WTC11 (cell line): Measurements from ENCODE around the gene LPP. TPM values are rescaled to one million over a fixed set of nuclear protein-coding genes. Genes with fewer than 3 reads are reported as not detected.

Experiments used
- ATAC-seq: fragments of 200-7000 bp; cut with Tn5 transposase; 2 replicates; pipeline ENCODE4 v1.10.0; 2021; ENCODE audit warnings: mild to moderate bottlenecking, moderate library complexity
- CTCF ChIA-PET: fragments of 300-600 bp; sonication (Branson Sonifier 250); formaldehyde crosslinking; loops from one replicate; lab custom pipeline; 2021; ENCODE audit warnings: antibody characterized with exemption; lab: Charles Lee
- POLR2A ChIA-PET: fragments of 350-600 bp; sonication (Branson Sonifier 250); formaldehyde crosslinking; loops from one replicate; lab custom pipeline; 2021; ENCODE audit warnings: antibody characterized with exemption; lab: Charles Lee
- DNase-seq: peaks from one replicate; pipeline ENCODE4 v3.0.0; 2021; ENCODE audit warnings: low spot score
- H3K27ac Mint-ChIP-seq: 2 replicates; pipeline ENCODE4 v1.8.0; 2021; ENCODE audit warnings: mixed read lengths
- H3K27me3 Mint-ChIP-seq: 2 replicates; pipeline ENCODE4 v1.8.0; 2021; ENCODE audit warnings: low read depth, mild to moderate bottlenecking, moderate library complexity, mixed read lengths
- H3K36me3 Mint-ChIP-seq: 2 replicates; pipeline ENCODE4 v1.8.0; 2021; ENCODE audit warnings: mixed read lengths
- H3K4me1 Mint-ChIP-seq: 2 replicates; pipeline ENCODE4 v1.8.0; 2022; ENCODE audit warnings: mixed read lengths
- H3K4me3 Mint-ChIP-seq: 2 replicates; pipeline ENCODE4 v1.8.0; 2021; ENCODE audit warnings: mild to moderate bottlenecking, moderate library complexity, mixed read lengths
- H3K9me3 Mint-ChIP-seq: 2 replicates; pipeline ENCODE4 v1.8.0; 2021; ENCODE audit warnings: mixed read lengths
- AFF4 ChIP-seq: sonication (generic); formaldehyde crosslinking; IDR thresholded peaks from 2 replicates; pipeline ENCODE4 v1.8.1; 2023; ENCODE audit warnings: mild to moderate bottlenecking, missing genetic modification reagents, borderline replicate concordance
- ARID4B ChIP-seq: sonication (generic); formaldehyde crosslinking; IDR thresholded peaks from 2 replicates; pipeline ENCODE4 v1.8.0; 2023; ENCODE audit warnings: missing genetic modification reagents, mild to moderate bottlenecking, borderline replicate concordance
- CTCF ChIP-seq: fragments of 200-600 bp; IDR thresholded peaks from 2 replicates; pipeline ENCODE4 v1.8.0; 2022; ENCODE audit warnings: antibody characterized with exemption
- MAX ChIP-seq: sonication (generic); formaldehyde crosslinking; IDR thresholded peaks from 2 replicates; pipeline ENCODE4 v1.8.0; 2022; ENCODE audit warnings: mild to moderate bottlenecking, missing genetic modification reagents
- NFATC4 ChIP-seq: fragments of 250-450 bp; sonication (Bioruptor Pico); IDR thresholded peaks from 2 replicates; pipeline ENCODE4 v1.9.0; 2021; ENCODE audit warnings: mild to moderate bottlenecking
- PRDM15 ChIP-seq: sonication (generic); formaldehyde crosslinking; IDR thresholded peaks from 2 replicates; pipeline ENCODE4 v1.8.0; 2022; ENCODE audit warnings: missing genetic modification reagents
- RORB ChIP-seq: fragments of 250-450 bp; sonication (Bioruptor Pico); IDR thresholded peaks from 2 replicates; pipeline ENCODE4 v1.9.0; 2021; ENCODE audit warnings: mild to moderate bottlenecking
- SOX15 ChIP-seq: fragments of 250-450 bp; sonication (Bioruptor Pico); IDR thresholded peaks from 2 replicates; pipeline ENCODE4 v1.9.0; 2021; ENCODE audit warnings: mild to moderate bottlenecking
- ZNF138 ChIP-seq: sonication (generic); formaldehyde crosslinking; conservative IDR thresholded peaks from 2 replicates; pipeline ENCODE4 v1.8.1; 2022; ENCODE audit warnings: mild to moderate bottlenecking, moderate library complexity, missing genetic modification reagents
- ZNF423 ChIP-seq: fragments of 250-450 bp; sonication (Bioruptor Pico); IDR thresholded peaks from 2 replicates; pipeline ENCODE4 v2.1.2; 2022; ENCODE audit warnings: mild to moderate bottlenecking, moderate library complexity
- ZNF532 ChIP-seq: fragments of 250-450 bp; sonication (Bioruptor Pico); IDR thresholded peaks from 2 replicates; pipeline ENCODE4 v1.9.0; 2021; ENCODE audit warnings: mild to moderate bottlenecking, borderline replicate concordance
- total RNA-seq: library from RNA; stranded (reverse); gene quantifications from 3 replicates; pipeline ENCODE4 v1.2.3, GENCODE V29; 2021

Gene LPP
- total RNA-seq, 1 experiment from 2014 or later, result 49.6 TPM

- no peak for TF ChIP-seq ZNF532
- no peak for TF ChIP-seq RORB (CRISPR knock-in tag)
- no peak for TF ChIP-seq SOX15 (CRISPR knock-in tag)
Measured at GRCh38 chr3:188411750-188412149, 257.8 kb downstream of the LPP start (continued).

GRCh38 chr3:188415196-188415595 lies 261.2 kb downstream of the LPP start:
- DNase-seq (no peak), ATAC-seq (no peak)
- ChIA-PET CTCF (no interaction called here), POLR2A (no interaction called here)
- H3K4me3 Mint-ChIP-seq, result no peak overlapping the region
- no peaks in the 10 kb centered on the region for H3K9me3 Mint-ChIP-seq
- no peaks in the 10 kb centered on the region for H3K27me3 Mint-ChIP-seq
- H3K4me1 Mint-ChIP-seq, result peaks cover 3% of the 10 kb centered on the region; the same call in 1 of the 2 replicates
- no peak overlapping the region for H3K27ac Mint-ChIP-seq
- no peaks in the 10 kb centered on the region for H3K36me3 Mint-ChIP-seq
- TF ChIP-seq NFATC4 (CRISPR knock-in tag) (no peak), CTCF (no peak), ARID4B (no peak), PRDM15 (CRISPR knock-in tag) (no peak), ZNF138 (no peak), ZNF423 (no peak), AFF4 (CRISPR knock-in tag) (no peak), MAX (CRISPR knock-in tag) (no peak), ZNF532 (no peak)
